ENCODE measurements around the gene NHSL1.
A peak's percentile ranks its signal among the peaks of the same experiment; 100 is the strongest.

Gene NHSL1

DNA sequence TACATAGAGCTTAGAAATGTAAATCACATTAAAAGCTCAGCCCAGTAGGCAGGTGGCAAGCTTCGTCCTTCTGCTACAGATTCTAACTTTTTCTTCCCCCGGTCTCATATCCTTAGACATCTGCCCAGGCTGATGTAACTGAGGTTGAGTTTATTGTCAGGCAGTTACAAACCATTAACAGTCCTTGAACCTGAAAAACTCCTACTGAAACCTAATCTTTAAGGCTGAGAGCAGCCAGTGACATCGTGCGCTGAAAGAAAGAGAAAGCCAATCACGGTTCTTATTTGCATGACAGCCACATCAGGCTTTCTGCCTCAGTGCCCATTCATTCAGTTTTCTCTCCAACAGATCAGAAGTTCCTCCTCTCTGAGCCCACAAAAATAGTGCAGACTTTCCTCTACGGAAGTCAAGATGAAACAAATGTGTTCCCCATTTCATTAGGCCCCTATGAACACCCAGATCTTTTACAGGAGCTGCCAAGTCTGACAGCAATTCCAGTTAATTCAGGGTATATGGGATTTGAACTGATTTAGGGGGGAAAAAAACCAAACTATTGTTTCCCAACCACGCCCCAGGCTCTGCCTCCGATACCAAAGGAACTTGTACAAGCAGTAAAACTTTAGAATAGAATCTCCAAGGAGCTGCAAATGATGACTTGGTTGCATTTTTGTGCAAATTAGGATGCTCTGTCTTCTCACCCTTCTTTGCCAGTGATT, at the start of gene NHSL1:
NHSL1 (minus strand) TSS at position 192 of the 716 bp plus-strand sequence. CDS start 204 bp downstream, outside the sequence.
- DNase-seq, result no peak

DNA sequence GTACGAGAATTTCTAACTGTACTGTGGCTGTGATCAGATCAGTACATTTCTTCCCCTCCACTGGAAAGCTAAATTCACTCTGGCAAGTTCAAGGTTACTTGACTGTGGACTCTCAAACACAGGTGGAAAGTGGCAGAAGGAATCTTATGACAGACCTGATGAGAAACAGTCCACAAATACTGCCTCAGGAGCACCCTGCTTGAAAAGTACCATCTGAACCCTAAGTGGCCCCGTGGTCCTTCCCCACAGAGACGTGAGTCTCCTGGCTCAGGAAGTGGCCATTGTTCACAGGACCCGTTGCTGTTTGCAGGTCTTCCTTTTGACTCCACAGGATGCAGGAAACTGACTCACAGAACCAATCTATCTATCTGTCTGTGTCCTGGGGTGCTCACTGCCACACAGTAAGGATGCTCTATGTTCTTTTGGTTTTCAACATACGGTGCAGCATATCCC, 47.5 kb upstream of the NHSL1 start:
- DNase-seq, result no peak

GRCh38 chr6:138545621-138545980, 46.3 kb upstream of the NHSL1 start:
- no peak for DNase-seq

DNA sequence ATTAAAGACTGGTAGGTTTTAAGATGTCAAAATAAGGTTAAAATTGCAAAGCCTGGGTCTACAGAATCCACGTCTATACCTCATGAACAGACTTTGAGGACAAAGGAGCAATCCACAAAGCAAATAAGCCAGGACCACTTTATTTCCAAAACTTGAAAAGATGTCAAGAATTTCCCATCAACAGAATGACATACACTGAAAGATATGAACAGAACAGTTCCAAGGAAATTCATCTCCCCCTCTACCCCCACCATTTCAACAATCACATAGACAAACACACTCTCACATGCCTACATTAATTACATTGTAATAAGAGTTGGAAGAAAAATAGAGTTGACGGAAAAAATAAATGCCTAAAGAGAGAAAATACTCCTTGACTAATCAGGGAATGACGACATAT, 45.2 kb upstream of the NHSL1 start:
- DNase-seq, result no peak

GRCh38 chr6:138543657-138544056, 44.4 kb upstream of the NHSL1 start:
- DNase-seq, result no peak

DNA sequence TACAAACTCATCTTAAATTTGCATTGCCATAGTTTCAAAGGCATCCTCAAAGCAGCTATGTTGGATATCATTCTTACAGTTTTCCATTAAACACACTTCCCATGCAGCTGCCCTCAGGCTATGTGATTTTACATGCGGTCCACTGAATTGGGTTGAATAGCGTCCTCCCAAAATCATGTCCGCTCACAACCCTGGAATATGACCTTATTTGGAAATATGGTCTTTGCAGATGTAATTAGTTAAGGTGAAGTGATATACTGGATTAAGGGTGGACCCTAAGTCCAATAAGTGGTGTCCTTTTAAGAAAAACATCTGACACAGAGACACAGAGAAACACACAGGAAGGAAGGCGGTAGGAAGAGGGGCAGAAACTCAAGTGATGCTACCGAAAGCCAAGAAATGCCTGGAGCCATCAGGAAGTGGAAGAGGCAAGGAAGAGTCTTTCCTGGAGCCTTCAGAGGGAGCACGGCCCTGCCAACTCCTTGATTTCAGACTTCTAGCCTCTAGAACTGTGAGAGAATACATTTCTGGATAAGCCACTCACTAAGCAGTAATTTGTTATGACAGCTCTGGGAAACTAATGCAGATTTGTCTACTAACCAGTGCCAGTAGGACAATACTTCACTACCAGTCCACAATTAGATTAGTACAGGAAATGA, 42.7 kb upstream of the NHSL1 start:
- DNase-seq, result no peak

GRCh38 chr6:138540468-138540867, 41.2 kb upstream of the NHSL1 start:
- DNase-seq, result no peak

- no peak for DNase-seq
These were observed 40.6 kb upstream of the NHSL1 start for GRCh38 chr6:138539876-138540275.

DNA sequence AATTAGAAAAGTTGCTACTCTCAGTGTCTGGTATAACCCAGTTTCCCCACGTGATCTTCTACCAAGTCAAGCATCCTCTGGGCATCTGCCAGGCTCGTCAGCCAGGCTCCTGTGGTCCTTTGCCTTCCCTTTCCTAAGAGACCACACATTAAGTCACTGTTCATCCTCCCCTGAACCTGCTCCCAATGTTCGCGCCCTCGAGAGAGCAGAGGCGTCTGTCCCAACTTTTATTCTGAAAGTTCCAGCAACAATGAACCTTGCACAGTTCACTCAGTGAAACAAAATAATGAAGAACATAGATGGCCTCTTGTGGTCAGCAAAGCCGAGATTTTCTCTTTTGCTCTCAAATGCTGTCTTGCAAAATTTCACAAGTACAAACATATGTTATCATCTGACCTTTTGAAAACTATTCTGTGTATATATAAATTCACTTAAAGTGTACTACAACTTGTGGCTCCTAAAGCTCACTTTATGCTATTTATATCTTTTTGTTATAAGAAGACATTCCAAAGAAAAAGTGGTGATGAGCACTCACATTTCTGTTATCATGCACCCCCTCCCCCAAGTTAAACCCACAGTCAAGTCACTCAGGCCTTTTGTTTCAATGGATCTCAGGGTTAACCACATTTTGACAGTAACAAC, 39.2 kb upstream of the NHSL1 start:
- no peak for DNase-seq

GRCh38 chr6:138537106-138537505, 37.8 kb upstream of the NHSL1 start:
- DNase-seq, result no peak

DNA sequence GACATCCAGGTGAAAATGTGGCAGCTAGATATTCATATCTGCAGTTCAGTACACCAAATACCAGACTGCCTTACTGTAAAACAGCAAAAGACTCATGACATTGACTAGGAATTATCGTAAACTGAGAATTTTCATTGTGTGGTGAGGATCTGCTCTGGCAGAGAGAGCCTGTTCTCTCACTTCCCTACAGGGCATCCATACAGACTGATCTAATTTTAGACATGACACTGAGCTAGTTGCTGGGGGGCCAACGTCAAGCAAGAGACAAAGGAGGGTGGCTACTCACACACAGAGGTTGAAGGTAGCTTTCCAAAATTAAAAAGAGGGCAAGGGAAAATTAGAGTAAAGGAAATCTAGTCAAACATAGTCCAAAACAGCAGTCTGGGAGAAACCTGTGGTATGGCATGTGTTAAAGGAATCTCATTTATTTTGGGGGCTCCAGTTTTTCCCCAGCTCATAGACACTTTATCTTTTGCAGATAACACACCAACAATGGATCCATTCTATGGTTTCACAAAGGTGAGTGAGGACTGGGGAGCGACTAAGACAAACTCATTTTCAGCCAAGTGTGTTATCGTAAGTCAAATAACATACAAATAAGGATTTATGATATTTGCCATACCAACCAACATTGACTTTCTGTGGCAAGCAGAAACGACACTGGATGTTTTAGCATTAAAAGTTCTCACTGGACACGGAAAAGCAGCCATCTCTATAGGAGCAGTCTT, 36.6 kb upstream of the NHSL1 start:
- DNase-seq, result no peak

GRCh38 chr6:138533667-138534066, 34.4 kb upstream of the NHSL1 start:
- no peak for DNase-seq

- DNase-seq, result no peak
These were observed 32.1 kb upstream of the NHSL1 start for GRCh38 chr6:138531387-138531786.

GRCh38 chr6:138529478-138529877, 30.2 kb upstream of the NHSL1 start:
- DNase-seq, result no peak

DNA sequence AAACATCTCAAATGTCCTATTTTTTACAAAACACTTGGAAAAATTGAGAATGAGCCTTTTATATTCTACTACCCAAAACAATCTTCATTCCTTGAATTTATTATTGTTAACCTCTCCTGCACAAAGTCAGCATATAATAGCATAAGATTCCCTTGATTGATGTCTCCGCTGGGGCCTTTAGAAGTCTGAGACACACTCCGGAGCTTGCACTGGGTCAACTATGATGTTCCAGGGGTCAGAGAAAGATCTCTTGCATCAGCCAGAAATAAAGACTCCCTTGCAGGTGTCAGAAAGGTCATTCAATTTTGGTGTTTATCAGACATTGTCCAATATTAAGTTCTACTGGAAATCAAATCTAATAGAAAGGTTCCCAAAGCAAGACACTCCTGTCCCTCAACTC, 29.7 kb upstream of the NHSL1 start:
- no peak for DNase-seq

- DNase-seq, result no peak
These were observed 28.8 kb upstream of the NHSL1 start for GRCh38 chr6:138528137-138528536.

DNA sequence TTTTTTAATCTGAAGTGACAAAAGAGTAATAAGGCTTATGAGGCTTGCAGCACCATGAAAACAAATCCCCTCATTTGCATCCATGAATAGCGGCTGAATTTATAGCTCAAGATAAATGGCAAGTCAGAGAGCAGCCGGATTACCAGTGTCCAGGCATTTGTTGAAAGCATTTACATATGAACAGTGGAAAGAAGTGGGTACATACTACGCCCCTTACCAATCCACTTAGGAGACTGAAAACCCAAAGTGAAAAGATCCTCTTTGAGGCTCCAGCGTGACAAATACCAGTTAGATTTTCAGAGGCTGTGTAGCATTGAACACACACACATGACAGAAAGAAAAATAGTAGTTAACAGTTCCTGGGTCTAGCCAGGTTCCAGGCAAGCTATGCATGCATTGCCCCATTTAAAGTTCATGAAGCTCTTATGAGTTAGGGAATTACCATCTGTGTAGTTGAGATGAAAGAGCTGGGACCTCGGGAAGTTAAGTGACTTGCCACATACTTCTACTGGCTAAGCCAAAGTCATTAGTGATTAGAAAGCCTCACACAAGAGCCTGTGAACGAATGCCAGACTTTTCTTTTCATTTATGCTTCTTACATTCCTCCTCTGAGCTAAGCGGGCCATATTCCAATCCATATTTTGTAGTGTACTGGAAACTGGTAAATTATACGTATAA, 28.3 kb upstream of the NHSL1 start:
- DNase-seq, result no peak

DNA sequence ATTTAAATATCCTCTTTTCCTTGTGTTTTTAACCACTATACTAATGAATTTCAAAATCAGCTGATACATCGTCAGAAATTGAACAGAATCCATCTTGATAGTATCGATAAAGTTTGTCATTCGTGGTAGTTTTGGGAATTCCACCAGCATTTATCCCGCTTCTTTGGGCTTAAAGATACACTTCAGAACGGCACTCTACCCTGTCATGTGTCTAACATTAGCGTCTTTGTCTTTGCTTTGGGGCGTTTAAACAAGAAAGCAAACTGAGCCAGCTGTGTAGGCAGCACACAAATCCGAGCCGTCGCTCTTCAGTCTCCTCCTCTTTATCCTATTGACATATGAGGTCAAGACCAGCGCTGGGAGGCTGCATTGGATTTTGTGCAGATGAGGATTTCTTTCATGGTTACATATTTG, 27.5 kb upstream of the NHSL1 start:
- peak; percentile 45 for DNase-seq

GRCh38 chr6:138525355-138525754, 26.1 kb upstream of the NHSL1 start:
- no peak for DNase-seq

DNA sequence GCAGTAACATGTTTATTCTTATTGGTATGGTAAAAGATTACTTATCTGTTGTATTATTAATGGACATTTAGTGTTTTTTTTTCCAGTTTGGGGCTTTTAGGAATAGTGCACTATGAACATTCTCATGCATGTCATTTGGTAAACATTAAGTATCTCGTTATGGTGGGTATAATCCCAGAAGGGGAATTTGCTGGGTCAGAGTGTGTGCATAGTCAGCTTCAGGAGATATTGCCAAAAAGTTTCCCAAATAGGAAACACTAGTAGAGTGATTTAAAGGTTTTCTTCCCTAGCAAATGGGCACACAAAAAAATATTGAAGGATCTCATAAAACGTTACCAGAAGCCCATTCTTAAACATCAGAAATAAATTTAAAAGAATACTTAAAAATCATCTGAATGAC, 25.2 kb upstream of the NHSL1 start:
- no peak for DNase-seq

DNA sequence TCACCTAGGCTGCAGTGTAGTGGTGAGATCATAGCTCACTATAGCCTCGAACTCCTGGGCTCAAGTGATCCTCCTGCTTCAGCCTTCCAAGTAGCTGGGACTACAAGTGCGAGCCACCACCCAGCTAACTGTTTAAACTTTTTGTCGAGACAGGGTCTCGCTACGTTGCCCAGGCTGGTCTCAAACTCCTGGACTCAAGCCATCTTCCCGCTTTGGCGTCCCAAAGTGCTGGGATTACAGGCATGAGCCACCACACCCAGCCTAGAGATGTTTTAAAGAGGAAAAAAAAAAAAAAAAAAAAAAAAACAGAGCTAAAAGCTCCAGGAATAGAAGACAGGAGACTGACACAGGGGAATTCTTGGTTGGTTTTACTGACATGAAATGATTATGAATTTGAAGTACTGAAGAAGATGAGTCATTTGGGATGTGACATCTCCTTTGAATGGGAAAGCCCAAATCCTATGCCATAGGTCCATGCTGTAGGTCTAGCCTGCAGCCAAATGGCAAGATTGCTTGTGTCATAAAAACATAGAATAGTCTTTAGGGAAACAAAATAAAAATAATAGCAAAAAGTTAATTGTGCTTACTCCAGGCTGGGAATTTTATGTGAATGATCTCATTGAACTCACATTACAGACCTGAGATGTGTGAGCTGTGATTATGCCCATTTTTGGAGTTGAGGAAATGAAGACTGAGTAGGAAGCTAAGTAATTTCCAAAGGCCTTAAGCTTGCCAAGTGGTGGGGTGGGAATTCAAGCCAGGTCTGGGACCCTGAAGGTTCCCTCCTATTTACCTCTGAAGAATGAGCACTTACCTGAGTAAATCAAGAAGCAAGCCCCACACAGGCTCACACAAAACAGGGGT, 24.3 kb upstream of the NHSL1 start:
- no peak for DNase-seq

DNA sequence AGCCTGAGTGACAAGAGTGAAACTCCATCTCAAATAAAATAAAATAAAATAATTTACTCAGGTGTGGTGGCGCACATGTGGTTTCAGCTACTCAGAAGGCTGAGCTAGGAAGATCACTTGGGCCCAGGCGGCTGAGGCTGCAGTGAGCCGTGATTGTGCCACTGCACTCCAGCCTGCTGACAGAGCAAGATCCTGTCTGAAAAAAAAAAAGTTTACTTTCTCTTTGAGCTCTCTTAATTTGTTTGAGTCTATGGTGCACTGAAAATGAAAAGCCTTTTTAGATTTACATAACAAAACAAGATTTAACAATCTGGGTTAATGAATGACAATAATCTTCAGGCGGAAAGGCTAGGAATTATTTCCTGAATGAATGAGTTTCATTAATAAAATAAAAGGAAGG, 23.3 kb upstream of the NHSL1 start:
- no peak for DNase-seq
